HG02943 (cell line): ENCODE results near the gene ACSM5.

Experiments used
- ATAC-seq: cut with Tn5 transposase; IDR thresholded peaks from one replicate; pipeline ENCODE4 v1.9.1; 2021; ENCODE audit warnings: mild to moderate bottlenecking, low read depth, moderate library complexity; ENCODE audit not compliant: unreplicated experiment

Gene ACSM5, protein sequence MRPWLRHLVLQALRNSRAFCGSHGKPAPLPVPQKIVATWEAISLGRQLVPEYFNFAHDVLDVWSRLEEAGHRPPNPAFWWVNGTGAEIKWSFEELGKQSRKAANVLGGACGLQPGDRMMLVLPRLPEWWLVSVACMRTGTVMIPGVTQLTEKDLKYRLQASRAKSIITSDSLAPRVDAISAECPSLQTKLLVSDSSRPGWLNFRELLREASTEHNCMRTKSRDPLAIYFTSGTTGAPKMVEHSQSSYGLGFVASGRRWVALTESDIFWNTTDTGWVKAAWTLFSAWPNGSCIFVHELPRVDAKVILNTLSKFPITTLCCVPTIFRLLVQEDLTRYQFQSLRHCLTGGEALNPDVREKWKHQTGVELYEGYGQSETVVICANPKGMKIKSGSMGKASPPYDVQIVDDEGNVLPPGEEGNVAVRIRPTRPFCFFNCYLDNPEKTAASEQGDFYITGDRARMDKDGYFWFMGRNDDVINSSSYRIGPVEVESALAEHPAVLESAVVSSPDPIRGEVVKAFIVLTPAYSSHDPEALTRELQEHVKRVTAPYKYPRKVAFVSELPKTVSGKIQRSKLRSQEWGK

DNA sequence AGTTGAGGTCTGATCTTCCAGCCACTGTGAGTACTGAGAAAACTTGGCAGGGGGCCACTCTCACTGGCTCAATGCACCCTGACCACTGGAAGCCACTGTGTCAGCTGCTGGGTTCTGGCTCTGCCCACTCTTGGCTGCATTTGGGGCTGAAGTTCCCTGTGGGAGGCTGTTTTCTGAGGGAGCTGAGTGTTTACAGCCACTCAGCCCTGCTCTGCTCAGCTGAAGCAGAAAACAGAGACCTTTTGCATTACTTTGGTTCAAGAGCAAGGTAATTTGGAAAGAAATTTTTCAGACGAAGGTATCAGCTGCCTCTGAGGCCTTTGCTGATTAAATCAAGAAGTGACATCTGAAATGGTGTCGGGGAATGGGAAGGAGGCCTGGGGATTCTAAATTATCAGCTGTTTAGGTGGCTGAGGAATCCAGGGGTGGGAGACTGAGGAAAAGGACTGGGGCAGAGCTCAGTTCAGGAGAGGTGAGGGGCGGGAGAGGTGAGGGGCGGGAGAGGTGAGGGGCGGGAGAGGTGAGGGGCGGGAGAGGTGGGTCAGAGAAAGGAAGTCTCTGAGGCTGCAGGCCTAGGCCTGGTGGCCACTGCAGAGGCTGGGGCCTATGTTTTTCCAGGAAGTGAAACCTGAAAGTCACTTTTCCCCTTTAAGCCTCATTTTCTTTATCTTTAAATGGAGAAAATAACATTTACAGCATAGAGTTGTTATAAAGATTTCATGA, at the start of gene ACSM5:
Gene ACSM5 (plus strand): TSS at position 137 of the 723 bp plus-strand sequence. CDS start 1,951 bp downstream, outside the sequence.
- no peak for ATAC-seq

DNA sequence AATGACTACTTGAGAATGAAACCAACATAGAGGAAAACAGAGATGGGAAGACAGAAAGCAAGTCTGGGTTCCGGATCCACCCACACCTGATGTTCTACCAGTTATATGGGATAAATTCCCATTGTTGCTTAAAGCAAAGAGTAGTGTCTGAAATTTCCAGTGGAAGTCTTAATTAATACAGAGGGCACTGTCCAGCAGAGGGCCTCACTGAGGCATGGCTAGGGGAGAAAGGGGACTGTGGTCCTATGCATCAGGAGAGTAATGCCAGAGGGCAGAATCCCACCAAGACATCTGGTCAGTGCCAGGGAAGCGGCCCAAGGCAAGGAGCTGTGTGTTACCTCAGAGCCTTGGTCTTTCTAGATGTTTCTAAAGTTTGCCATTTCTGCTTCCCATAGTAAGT, 49.3 kb upstream of the ACSM5 start:
- ATAC-seq: no peak

DNA sequence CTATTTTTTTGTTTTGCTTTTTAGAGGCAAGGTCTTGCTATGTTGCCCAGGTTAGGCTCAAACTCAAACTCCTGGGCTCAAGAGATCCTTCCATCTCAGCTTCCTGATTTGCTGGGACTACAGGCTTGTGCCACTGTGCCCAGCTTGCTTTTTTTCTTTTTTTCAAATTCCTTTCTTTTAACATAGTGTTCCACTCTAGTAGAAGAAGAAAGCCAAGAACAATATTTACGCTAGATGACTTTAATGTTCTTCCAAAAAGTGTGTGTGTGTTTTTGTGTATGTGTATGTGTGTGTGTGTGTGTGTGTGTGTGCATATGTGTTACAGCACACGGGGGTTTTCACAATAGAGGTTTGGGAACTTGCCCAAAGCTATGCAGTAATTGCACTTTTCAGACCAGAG, 46.1 kb upstream of the ACSM5 start:
- no peak for ATAC-seq

DNA sequence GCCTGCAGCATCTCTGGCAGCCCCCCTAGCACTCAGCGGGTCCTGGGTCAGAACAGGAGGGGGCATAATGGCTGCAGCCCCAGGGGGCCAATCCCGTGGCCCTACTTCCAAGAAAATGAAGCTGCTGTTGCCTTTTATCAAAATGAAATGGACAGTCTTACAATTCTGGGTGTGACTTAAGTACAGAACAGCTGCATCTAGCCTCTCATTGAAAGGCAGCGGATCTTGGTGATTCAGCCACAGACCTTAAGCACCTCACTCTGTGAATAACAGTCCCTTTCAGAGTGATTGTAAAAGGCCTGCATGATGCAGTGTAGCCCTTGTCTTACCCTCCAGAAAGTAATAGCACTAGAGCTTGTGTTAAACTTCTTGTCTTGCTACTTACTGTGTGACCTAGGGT, 45.3 kb upstream of the ACSM5 start:
- no peak for ATAC-seq

DNA sequence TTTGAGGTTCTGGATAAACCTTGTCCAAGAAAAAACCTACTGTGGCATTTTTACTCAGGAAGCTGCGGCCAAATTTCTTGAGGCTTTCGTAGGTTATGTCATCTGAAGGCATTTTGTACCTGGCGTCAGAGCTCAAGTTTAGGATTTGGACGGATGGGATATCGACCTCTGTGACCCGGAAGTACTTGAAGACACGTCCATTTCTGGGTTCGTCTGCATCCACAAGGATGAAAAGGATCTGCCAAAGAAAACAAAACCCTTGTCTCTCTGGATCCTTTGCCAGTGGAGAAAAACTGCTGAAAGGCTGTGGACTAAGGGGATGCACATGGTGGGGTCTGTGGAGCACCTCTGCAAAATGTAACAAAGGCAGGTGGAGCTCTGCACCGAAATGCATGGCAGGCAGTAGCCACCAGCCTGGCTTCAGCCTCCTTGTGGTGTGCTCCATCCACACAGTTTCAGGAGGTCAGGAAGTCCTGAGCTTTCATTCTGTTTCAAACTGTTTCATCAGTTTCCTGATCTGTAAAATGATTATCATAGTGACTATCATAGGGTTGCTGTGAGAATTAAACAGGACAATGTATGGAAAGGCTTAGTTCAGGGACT, 39.8 kb upstream of the ACSM5 start:
- no peak for ATAC-seq

DNA sequence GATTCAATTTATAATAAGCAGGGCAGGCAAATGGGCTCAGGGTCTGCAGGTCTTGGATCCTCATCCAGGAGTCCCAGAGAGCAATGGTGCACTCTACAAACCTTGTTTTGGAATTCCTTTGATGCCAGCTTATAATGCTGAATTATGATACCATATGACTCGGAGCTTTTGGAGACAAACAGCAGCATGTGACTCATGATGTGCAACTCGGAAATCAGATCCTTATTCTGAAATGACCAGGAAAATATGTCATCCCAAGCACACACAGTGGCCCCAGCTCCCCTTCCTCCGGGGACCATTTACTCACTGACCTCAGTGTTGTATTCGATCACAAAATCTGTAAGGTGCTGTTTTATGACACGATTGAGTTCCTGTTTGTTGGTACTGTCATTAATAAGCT, 36.6 kb upstream of the ACSM5 start:
- no peak for ATAC-seq

DNA sequence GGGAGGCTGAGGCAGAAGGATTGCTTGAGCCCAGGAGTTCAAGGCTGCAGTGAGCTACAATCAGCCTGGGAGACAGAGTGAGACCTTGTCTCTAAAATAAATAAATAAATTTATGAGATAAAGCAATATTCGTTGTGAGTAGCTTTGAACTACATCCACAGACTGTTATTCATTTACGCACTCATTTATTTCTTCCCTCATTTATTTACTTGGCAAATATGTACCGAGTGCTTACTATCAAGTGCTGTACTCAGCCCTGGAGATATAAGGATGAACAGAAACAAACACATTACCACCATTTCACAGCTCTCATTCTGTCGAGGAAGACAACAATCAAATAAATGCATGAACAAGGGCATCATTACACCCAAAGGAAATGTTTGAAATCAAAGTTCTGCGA, 32.2 kb upstream of the ACSM5 start:
- ATAC-seq: no peak

DNA sequence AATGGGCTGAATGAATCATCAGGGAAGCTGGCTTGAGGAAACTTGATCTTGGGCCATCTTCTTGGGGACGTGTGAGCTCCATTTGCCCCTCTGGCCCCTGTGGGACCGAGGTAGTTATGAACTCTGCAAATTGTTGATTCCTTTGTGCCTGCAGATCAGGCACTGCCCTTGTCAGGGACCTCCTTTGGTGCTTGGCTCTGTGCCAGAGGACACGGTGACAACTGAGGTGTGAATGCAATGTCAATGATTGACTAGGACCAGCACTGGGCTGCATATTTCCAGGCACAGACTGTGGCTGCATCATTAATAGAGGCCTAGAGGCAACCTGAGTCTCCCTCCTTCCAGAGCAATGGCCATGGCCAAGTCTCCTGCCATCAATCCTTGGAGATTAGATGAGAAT, 28.6 kb upstream of the ACSM5 start:
- no peak for ATAC-seq

DNA sequence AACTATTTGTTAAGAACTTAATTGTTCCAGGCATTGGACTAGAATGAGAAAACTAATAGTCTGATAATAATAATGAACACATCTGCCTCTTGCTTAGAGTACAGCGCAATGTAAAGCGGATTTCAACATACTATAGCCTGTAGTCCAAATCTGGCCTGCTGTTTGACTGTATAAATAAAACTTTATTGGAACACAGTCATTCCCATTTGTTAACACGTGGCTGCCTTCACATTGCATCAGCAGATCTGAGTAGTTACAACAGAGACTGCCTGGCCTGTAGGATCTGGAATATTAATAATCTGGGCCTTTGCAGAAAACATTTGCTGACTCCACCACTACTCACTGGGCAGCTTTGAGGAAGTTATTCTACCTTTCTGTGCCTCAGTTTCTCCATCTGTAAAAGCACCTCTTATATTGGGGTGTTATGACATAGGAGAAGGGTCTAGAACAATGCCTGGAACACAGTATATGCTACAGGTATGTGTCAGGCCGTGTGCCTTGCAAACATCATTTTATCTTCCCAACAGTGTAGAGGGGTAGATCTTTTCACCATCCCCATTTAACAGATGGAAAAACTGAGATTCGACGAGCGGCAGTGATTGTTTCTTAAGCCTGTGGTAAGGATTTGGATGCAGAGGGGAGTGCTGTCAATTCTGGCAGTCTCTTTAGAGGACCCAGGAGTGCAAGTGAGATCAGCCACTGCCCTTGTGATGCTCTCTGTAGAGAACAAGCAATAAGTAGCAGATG, 27.0 kb upstream of the ACSM5 start:
- ATAC-seq: no peak

DNA sequence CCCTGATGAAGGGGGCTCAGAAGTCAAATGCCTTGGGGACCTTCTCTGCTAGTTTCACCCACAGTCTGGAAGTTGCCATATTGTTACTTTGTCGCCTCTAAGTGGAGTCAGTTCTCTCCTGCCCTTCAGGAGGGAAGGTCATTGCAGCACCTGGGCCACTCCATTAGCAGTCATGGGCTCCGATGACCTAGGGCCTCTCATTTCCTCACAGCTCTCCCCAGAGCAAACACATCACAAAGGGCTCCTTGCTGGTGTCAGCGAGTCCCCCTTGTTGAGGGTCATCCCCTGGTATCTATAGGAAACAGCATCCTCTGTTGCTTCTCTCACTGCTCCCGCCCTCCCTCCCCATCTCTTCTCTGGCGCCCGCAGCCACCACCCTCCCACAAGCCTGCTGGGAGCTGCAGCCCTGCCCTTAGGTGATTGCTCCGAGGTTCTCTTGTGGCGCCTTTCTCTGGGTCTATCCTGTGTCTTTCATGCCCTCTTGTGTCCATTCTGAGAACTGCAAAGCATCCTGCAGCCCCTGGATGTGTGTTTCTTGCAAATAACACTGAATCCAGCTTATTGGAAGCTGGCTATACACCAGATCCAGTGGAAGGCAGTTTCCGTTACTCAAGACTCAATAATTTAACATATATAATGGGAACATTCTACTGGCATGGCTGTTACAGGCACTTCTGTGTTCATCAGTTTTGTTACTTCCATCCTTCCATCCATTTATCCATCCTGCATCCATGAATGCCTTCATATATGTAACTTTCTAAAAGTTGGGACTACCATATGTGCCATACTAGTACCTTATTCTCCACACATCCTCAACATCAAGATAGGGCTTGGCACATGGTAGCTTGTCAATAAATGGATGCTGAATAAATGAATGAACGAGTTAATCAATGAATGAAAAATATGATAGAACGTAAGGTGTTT, 26.0 kb upstream of the ACSM5 start:
- ATAC-seq: no peak

DNA sequence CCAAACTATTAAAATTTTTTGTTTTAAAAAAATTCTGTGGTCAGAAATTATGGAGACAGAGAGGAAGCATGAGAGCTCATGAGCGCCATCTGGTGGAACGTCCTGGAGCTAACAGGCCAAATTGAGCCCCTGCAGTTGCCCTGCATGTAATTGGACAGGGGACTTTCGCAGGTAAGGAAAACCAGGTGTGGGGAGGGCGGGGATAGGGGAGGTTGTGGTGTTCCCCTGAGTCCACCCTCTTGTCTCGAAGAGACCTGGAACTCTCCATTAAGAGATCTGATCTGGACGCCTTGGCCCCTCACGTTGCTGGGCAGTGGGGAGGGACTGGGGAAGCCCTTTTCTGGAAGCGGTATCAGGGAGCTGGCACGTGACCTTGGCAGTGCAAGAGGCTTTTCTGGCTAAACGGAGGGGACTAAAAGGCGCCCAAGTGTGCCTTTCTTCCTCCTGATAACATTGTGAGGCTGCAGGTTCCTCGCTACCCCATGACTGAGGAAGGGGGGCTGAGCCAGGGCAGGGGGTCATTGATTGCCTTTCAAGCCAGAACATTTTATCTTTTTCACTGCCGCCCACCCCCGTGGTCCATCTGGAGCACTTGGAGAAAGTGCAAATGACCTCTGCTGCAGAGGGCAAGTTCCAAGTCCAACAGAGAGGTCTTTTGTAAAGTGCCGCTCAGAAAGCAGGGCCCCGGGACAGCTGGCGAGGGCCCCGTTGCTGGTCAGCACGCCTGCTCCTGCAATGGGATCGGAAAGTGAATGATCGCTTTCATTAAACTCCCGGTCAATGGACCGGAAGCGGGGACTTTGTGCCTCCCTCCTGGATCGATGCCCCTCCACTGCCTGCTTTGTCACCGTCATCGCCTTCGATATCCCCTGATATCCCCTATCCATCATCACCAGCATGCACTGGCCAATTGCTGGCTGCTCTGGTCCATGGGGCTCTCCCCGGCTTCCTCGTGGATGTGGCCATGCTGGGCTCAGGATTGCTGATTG, 23.2 kb upstream of the ACSM5 start:
- no peak for ATAC-seq

DNA sequence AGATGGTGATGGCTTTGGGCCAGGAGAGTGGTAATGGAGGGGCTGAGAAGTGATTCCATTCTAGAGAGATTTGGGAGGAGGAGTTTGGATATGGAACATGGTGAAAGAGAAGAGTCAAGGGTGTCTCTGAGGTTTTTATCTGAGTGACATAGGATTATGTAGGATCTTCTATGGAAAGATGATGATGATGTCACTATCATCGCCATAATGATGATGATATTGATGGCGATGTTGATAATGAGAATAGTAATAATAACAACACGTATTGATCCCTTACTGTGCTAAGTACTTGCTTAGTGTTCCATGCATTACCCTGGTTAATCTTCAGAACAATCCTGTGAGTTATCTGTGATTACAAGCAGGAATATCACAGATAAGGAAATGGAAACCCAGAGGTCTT, 21.4 kb upstream of the ACSM5 start:
- no peak for ATAC-seq

DNA sequence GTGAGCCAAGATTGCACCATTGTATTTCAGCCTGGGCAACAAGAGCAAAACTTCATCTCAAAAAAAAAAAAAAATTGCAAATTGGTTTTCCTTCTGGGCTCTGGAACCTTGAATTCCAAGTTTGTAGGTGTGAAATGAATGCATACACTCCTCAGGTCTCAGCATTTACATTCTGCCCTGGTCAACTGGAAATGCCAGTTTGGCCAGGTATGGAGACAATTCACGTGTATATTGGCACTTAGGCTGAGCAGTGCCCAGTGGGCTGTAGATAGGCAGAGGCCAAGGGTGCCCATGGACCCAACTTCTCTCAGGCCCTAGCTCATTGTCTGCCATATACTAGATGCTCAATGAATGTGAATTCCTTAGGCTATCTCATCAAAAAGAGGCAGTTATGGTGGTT, 20.5 kb upstream of the ACSM5 start:
- no peak for ATAC-seq

DNA sequence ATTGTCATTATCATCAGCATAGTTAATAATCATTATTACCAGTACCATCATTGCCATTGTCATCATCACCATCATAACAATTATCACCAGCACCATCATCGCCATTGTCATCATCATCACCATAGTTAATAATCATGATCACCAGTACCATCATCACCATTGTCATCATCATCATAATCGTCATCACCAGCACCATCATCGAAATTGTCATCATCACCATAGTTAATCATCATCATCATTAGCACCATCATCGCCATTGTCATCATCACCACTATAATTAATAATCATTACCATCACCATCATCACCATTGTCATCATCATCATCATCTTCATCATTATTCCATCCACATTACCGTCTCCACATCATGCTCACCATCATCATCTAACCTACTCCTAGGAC, 18.3 kb upstream of the ACSM5 start:
- no peak for ATAC-seq

DNA sequence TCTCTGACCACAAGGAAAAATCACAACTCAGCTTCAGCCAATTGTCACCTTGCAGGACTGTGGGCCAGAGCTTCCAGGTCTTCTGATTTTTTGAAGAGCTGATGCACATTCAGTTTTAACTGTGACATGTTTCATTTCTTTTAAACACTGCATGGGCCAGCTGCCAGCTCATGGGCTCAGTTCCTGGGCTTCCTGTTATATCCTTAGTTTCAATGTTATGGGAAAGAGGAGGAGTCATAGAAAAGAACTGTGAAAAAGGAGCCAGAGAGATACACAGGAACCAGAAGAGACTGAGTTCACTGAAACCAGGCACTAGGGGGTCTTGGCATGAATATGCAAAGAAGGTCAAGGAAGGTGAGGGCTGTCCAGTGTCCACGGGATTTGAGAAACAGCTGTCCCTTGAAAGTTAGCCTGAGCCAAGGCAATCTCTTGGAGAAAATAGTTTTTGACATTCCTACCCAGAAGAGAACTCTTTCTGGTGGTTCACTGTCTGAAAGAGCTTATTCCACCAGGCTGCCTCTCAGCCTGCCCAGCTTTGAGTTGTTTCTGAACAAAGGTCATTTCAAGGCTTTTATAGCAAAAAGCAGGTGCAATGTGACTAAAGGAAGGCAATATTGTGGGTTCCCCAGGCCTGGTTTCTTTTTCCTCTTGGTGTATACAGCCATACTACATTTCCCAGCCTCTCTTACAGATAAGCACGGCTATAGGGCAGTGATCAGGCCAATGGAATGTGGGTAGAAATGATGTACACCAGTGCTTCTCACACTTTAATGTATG, 15.3 kb upstream of the ACSM5 start:
- ATAC-seq: no peak

DNA sequence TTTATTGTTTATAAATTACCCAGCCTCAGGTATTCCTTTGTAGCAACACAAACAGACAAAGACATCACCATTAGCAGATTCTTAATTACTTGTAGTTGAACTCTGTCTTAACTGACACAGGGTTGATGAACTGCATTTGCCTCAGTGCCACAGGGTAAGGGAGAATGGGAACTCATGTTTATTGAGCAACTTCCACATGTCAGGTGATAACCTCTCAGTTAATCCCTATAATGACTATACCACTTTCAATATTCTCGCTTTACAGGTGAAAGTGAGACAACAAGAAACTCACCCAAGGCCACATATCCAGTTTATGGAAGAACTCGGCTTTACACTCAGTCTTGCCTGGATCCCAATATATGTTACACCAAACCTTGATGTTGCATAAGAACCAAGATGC, 13.4 kb upstream of the ACSM5 start:
- ATAC-seq: no peak

DNA sequence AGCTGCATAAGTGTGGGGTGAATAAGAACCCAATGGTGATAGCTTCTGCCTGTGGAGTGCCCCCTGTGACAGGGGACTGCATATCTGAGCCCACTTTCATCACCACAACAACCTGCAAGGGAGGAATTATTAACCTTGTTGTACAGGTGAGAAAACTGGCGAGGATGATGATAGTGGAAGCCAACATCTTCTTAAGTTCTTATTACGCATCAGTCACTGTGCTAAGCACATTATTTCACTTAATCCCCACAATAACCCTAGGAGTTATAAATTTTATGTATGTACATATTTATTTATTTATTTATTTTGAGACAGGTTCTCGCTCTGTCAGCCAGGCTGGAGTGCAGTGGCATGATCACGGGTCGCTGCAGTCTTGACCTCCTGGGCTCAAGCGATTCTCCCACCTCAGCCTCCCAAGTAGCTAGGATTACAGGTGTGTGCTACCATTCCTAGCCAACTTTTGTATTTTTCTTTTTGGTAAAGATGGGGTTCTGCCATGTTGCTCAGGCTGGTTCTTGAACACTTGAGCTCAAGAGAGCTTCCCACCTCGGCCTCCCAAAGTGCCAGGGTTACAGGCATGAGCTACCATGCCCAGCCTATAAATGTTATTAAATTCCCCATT, 12.4 kb upstream of the ACSM5 start:
- no peak for ATAC-seq
